ENCODE measurements around the gene SMO. TPM values are rescaled to one million over a fixed set of nuclear protein-coding genes. Genes with fewer than 3 reads are reported as not detected.
A peak's percentile ranks its signal among the peaks of the same experiment; 100 is the strongest.
"Not testable (repeated sequence)": the region's sequence is repeated elsewhere in the genome, so short reads cannot be mapped to it uniquely, and the experiment has no call there.

Gene SMO
- total RNA-seq, 1 experiment from 2014 or later, result 15.7 TPM

DNA sequence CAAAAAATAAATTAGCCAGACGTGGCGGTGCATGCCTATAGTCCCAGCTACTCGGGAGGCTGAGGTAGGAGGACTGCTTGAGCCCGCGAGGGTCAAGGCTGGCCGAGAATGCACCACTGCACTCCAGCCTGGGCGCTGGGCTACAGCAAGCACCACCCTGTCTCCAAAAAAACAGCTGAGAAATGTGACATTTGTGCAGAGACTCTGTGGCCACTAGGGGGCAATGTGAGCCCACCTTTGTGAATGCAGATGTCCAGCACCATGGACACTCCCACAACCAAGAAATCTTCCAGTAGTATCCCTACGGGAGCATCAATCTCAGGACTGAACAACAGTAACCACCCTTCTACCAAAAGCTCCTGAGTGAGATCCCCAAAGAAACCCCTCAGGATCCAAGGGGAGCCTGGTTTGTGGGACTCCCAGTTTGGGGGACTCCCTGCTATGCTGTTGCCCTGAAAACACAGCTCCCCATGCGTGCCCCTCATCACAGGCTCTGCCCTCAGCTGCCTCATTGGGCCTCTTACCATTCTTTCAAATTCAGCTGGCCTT is 30.2 kb downstream of the SMO start:
- peak overlapping the region; percentile 39 for H2AFZ ChIP-seq (ENCODE audit: low read length)
- peaks cover 5% of the 10 kb centered on the region; the same call in 1 of the 2 replicates for H3K4me1 ChIP-seq (ENCODE audit: insufficient read depth, low read length)
- no peak overlapping the region for H3K27ac ChIP-seq (ENCODE audit: low read length)
- H3K27me3 ChIP-seq (ENCODE audit: low read length), result no peaks in the 10 kb centered on the region
- no peaks in the 10 kb centered on the region for H3K36me3 ChIP-seq (ENCODE audit: low read depth, low read length)
- no peaks in the 10 kb centered on the region for H3K9me2 ChIP-seq (replicated peaks; ENCODE audit: low read length)
- TF ChIP-seq, protein P1, sequence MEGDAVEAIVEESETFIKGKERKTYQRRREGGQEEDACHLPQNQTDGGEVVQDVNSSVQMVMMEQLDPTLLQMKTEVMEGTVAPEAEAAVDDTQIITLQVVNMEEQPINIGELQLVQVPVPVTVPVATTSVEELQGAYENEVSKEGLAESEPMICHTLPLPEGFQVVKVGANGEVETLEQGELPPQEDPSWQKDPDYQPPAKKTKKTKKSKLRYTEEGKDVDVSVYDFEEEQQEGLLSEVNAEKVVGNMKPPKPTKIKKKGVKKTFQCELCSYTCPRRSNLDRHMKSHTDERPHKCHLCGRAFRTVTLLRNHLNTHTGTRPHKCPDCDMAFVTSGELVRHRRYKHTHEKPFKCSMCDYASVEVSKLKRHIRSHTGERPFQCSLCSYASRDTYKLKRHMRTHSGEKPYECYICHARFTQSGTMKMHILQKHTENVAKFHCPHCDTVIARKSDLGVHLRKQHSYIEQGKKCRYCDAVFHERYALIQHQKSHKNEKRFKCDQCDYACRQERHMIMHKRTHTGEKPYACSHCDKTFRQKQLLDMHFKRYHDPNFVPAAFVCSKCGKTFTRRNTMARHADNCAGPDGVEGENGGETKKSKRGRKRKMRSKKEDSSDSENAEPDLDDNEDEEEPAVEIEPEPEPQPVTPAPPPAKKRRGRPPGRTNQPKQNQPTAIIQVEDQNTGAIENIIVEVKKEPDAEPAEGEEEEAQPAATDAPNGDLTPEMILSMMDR (conservative IDR thresholded peaks at IDR 0.05; ENCODE audit: low read depth, low read length), result peak; percentile 89
- TF ChIP-seq EZH2 (IDR thresholded peaks at IDR 0.05; ENCODE audit: low read length, unreplicated experiment), result no peak
- TF ChIP-seq EZH2phosphoT487 (IDR thresholded peaks at IDR 0.05; ENCODE audit: borderline replicate concordance, low read length), result no peak
- CTCF ChIA-PET, result interaction anchor here (0.7 to 2.4 kb wide), 7 partner anchors 55 to 429 kb away, joined by 4 to 16 read pairs (median 9); partner anchors contain the start of gene NRF1
- H3K4me2 ChIP-seq (ENCODE audit: low read length), result peak overlapping the region; percentile 65
- peak; percentile 86 for DNase-seq
- H4K20me1 ChIP-seq (ENCODE audit: low read length), result no peaks in the 10 kb centered on the region
- POLR2A ChIA-PET (ENCODE audit: unreplicated experiment), result no interaction called here
- H3K4me3 ChIP-seq (ENCODE audit: low read length), result peak overlapping the region; percentile 34; the same call in 1 of the 2 replicates
- no peaks in the 10 kb centered on the region for H3F3A ChIP-seq (ENCODE audit: low read length, unreplicated experiment)
- peak; percentile 95 for ATAC-seq
- no peaks in the 10 kb centered on the region for H3K79me2 ChIP-seq (ENCODE audit: low read length)
- no peak overlapping the region for H3K9ac ChIP-seq (ENCODE audit: low read length)
- intact Hi-C loops (cut with micrococcal nuclease), result loop anchor here (1.0 to 5.0 kb wide), 6 partner anchors 53 to 419 kb away; no protein-coding TSS in a partner anchor
- no peaks in the 10 kb centered on the region for H3K9me3 ChIP-seq (ENCODE audit: low read length)
- no TSS peak for BruUV-seq (replicated peaks)

- CTCF ChIA-PET, result interaction anchor here (0.7 to 2.4 kb wide), 5 partner anchors 55 to 428 kb away, joined by 5 to 16 read pairs (median 9); no protein-coding TSS in a partner anchor
- H3K9ac ChIP-seq (ENCODE audit: low read length); POLR2A ChIA-PET (ENCODE audit: unreplicated experiment): not testable (repeated sequence)
Measured at GRCh38 chr7:129219166-129219565, 30.7 kb downstream of the SMO start.

GRCh38 chr7:129222064-129222463 is 33.6 kb downstream of the SMO start:
- H3K27ac ChIP-seq (ENCODE audit: low read length), result no peak overlapping the region
- CTCF ChIA-PET, result no interaction called here
- intact Hi-C loops (cut with micrococcal nuclease), result no loop called here
- POLR2A ChIA-PET (ENCODE audit: unreplicated experiment), result no interaction called here
- peaks cover 20% of the 10 kb centered on the region for H3K4me1 ChIP-seq (ENCODE audit: insufficient read depth, low read length)
- no peak overlapping the region for H3K4me2 ChIP-seq (ENCODE audit: low read length)
- H3F3A ChIP-seq (ENCODE audit: low read length, unreplicated experiment), result no peaks in the 10 kb centered on the region
- DNase-seq (no peak), ATAC-seq (no peak)
- H3K9me2 ChIP-seq (replicated peaks; ENCODE audit: low read length), result no peaks in the 10 kb centered on the region
- H3K79me2 ChIP-seq (ENCODE audit: low read length), result peaks cover 19% of the 10 kb centered on the region
- H4K20me1 ChIP-seq (ENCODE audit: low read length), result no peaks in the 10 kb centered on the region
- BruUV-seq (replicated peaks), result no TSS peak
- H3K9me3 ChIP-seq (ENCODE audit: low read length), result no peaks in the 10 kb centered on the region
- H3K4me3 ChIP-seq (ENCODE audit: low read length), result no peak overlapping the region
- H3K36me3 ChIP-seq (ENCODE audit: low read depth, low read length), result no peaks in the 10 kb centered on the region
- H2AFZ ChIP-seq (ENCODE audit: low read length), result no peak overlapping the region; the same call in 1 of the 2 replicates
- TF ChIP-seq, protein P1 (conservative IDR thresholded peaks at IDR 0.05; ENCODE audit: low read depth, low read length), result no peak
- H3K27me3 ChIP-seq (ENCODE audit: low read length), result no peaks in the 10 kb centered on the region
- no peak overlapping the region for H3K9ac ChIP-seq (ENCODE audit: low read length)

More at GRCh38 chr7:129219166-129219565, 30.7 kb downstream of the SMO start:
- ATAC-seq; H3K9me2 ChIP-seq (replicated peaks; ENCODE audit: low read length); H3F3A ChIP-seq (ENCODE audit: low read length, unreplicated experiment); H3K4me3 ChIP-seq (ENCODE audit: low read length); H3K9me3 ChIP-seq (ENCODE audit: low read length); H4K20me1 ChIP-seq (ENCODE audit: low read length); DNase-seq; H2AFZ ChIP-seq (ENCODE audit: low read length); H3K79me2 ChIP-seq (ENCODE audit: low read length); H3K27ac ChIP-seq (ENCODE audit: low read length); H3K4me2 ChIP-seq (ENCODE audit: low read length); H3K36me3 ChIP-seq (ENCODE audit: low read depth, low read length); BruUV-seq (replicated peaks); H3K27me3 ChIP-seq (ENCODE audit: low read length): not testable (repeated sequence)
- peaks cover 10% of the 10 kb centered on the region; the same call in 1 of the 2 replicates for H3K4me1 ChIP-seq (ENCODE audit: insufficient read depth, low read length)
- intact Hi-C loops (cut with micrococcal nuclease), result loop anchor here (2.0 to 5.0 kb wide), 2 partner anchors 124 to 418 kb away; no protein-coding TSS in a partner anchor
